Keratinocyte (primary cell): Measurements from ENCODE around the gene TMEM94.

ENCODE experiments used
- EZH2 ChIP-seq: IDR thresholded peaks from one replicate; pipeline ENCODE4 v1.6.1; 2012; ENCODE audit warnings: inconsistent platforms, mild to moderate bottlenecking, low read length, moderate library complexity
- TF ChIP-seq, protein P1 (sequence below), 3 experiments: IDR thresholded peaks in 1 of 3; conservative IDR thresholded peaks in 1 of 3; optimal IDR thresholded peaks in 1 of 3; 2 replicates in 2 of 3; 3 replicates in 1 of 3; pipeline versions ENCODE3 to v1.5.1; 2011; ENCODE audit warnings: low read length in 3 of 3, mild to moderate bottlenecking in 3 of 3, moderate library complexity in 2 of 3, control low read depth in 1 of 3, inconsistent platforms in 1 of 3; ENCODE audit not compliant: insufficient read depth in 2 of 3; ENCODE audit errors: extremely low read depth in 1 of 3

DNA sequence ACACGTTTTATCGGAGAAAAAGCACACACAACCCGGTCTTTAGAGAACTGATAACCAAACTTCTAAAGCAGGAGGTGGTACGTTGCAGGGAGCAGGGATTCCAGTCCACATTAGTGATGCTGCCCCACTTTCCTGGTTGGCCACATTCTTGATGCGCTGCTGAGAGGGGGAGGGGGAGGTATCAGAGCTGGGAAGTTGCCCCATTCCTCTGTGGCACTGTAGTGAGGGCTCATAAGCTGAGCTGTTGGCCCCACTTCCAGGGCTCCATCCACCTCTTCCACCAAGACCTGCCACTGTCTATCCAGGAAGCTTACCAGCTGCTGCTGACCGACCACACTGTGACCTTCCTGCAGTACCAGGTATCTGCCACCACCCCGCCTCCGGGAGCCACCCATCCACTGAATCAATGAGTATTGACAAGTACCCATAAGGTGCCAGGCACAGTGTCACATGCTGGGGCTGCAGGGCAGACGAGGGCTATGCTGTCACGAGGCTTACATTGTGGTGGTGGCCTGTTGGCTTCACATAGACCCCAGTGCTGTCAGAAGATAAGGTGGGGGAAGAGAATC, 60.9 kb downstream of the TMEM94 start:
- TF ChIP-seq, protein P1, sequence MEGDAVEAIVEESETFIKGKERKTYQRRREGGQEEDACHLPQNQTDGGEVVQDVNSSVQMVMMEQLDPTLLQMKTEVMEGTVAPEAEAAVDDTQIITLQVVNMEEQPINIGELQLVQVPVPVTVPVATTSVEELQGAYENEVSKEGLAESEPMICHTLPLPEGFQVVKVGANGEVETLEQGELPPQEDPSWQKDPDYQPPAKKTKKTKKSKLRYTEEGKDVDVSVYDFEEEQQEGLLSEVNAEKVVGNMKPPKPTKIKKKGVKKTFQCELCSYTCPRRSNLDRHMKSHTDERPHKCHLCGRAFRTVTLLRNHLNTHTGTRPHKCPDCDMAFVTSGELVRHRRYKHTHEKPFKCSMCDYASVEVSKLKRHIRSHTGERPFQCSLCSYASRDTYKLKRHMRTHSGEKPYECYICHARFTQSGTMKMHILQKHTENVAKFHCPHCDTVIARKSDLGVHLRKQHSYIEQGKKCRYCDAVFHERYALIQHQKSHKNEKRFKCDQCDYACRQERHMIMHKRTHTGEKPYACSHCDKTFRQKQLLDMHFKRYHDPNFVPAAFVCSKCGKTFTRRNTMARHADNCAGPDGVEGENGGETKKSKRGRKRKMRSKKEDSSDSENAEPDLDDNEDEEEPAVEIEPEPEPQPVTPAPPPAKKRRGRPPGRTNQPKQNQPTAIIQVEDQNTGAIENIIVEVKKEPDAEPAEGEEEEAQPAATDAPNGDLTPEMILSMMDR (optimal IDR thresholded peaks at IDR 0.05 in 1 of 3, IDR thresholded peaks at IDR 0.05 in 1 of 3, conservative IDR thresholded peaks at IDR 0.05 in 1 of 3; ENCODE audit: extremely low read depth in 1 of 3, insufficient read depth in 2 of 3, low read length in 3 of 3) = peak in 1 of 3 experiments; percentile 32
- no peak for TF ChIP-seq EZH2
